Myocyte (in vitro differentiated cells): ENCODE measurements around the gene FAM168B. TPM values are rescaled to one million over a fixed set of nuclear protein-coding genes. Genes with fewer than 3 reads are reported as not detected.
"Not testable (repeated sequence)": the region's sequence is repeated elsewhere in the genome, so short reads cannot be mapped to it uniquely, and the experiment has no call there.

Source experiments
- DNase-seq: peaks from one replicate; pipeline ENCODE4 v3.0.0-alpha.2; 2012; ENCODE audit warnings: low read depth
- polyA plus RNA-seq: library from polyadenylated mRNA; unstranded; fragments of >200 nt; gene quantifications from one replicate; pipeline ENCODE4 v1.2.1, GENCODE V29; 2012; ENCODE audit warnings: missing spikeins
- total RNA-seq: library from RNA; depleted of rRNA; stranded (reverse); fragments of >200 nt; gene quantifications from 2 replicates; pipeline ENCODE4 v1.2.3, GENCODE V29; 2014

Gene FAM168B
- total RNA-seq, result 168 and 184 TPM in 2 replicates
- 77.5 TPM for polyA plus RNA-seq

- peak; percentile 91 for DNase-seq
These were observed at the start of gene FAM168B for GRCh38 chr2:131093006-131093695. TSS of gene FAM168B (minus strand) at chr2:131093460. CDS start at chr2:131082646, 10,814 bp downstream.

- no peak for DNase-seq
These were observed 49.6 kb upstream of the FAM168B start for GRCh38 chr2:131142849-131143248.

GRCh38 chr2:131140581-131140980, 47.3 kb upstream of the FAM168B start:
- no peak for DNase-seq

DNA sequence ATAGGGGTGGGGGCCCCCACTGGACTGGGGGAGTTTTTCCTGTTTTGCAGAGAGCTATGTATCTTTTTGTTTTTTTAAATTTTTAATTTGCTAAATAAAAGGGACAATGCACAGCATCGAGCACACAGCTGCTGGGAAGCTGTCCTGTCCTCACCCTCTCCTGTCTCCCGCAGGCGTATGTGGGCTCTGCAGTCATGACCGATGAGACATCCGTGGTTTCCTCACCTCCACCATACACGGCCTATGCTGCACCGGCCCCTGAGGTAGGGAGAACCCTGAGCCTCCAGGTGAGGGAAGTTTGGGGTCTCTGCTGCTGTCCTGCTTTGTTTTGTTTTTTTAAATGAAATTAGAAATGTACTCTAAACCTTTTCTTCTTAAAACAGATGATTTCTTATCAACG, 39.5 kb upstream of the FAM168B start:
- DNase-seq, result no peak

DNA sequence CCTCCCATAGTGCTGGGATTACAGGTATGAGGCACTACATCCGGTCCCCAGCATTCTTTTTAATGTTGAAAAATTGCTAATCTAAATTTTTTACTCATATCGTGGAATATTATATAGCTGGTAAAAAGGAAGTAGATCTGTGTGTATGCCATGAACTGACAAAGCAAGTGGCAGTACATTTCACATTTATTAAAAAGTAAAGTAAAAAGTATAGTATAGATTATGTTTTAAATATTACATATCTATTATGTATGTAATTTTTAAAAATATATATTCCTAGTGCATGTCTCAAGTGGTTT, 37.0 kb upstream of the FAM168B start:
- DNase-seq, result no peak

- DNase-seq, result no peak
These were observed 34.7 kb upstream of the FAM168B start for GRCh38 chr2:131127981-131128380.

DNA sequence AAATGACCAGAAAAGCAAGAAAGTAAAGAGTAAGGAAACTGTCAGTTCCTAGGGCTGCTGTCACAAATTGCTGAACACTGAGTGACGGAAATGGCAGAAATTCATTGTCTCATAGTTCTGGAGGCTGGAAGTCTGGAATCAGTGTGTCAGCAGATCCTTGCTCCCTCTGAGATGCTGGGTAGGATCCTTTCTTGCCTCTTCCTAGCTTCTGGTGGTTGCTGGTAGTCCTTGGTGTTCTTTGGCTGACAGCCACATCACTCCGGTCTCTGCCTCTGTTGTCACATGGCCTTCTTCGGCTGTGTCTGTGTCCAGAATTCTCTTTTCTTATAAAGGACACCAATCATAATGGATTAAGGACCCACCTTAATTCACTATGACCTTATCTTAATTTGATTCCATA, 33.8 kb upstream of the FAM168B start:
- DNase-seq, result peak; percentile 16

GRCh38 chr2:131126436-131126835, 33.2 kb upstream of the FAM168B start:
- peak; percentile 94 for DNase-seq

DNA sequence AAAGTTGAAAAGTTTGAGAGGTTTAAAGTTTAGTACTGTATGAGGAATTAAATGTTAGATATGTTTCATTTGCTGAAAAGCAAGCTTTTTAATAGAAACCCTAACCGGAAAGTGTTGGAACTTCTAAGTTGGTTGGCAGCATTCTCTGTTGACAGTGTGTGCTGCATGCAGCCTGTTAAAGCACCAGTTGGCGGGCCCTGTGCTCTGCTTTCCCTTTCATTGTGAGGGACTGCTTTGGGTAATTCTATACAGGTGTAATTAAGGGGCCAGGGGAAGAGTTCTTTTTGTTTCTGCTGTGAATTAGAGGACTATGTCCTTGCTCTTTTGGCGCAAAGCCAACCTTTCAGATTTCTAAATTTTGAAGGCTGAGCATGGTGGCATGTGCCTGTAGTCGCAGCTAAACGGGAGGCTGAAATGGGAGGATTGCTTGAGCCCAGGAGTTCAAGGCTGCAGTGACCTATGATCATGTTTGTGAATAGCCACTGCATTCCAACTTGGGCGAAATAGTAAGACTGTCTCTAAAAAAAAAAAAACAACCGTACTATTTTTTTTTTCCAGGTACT, 32.0 kb upstream of the FAM168B start:
- peak; percentile 18 for DNase-seq

GRCh38 chr2:131123192-131123591, 29.9 kb upstream of the FAM168B start:
- DNase-seq, result no peak

DNA sequence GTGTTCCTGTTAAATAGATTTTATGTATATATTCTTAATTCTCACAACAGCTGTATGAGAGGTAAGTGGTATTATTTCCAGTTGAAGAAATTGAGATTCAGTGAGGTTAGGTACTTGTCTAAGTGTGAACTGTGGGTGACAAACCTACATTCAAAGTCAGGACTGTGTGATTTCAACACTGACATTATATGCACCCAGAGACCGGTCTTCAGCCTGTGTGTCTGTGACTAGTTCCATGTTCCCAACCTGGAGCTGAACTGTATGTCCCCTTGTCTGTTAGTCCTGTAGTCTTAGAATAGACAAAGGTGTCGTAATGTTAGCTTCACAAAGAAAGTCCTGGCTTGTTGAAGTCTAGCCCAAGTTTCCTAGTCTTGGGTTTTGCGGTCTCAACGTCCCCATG, 29.2 kb upstream of the FAM168B start:
- no peak for DNase-seq

DNA sequence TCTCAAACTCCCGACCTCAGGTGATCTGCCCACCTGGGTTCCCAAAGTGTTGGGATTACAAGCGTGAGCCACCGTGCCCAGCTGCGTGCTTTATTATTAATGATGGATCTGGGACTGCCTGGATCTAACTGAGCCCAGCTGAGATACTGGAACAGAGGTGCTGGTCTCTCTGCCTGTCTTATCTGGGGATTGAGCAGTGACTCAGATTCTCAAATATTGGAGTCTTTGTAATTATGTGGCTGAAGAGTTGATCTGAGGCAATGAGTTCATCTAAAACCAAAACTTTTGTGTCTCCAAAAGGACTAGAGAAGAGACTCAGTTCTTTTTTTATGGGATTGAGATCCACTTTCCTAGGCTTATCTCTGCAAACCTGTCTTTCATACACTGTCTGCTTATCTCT, 28.2 kb upstream of the FAM168B start:
- DNase-seq, result no peak

DNA sequence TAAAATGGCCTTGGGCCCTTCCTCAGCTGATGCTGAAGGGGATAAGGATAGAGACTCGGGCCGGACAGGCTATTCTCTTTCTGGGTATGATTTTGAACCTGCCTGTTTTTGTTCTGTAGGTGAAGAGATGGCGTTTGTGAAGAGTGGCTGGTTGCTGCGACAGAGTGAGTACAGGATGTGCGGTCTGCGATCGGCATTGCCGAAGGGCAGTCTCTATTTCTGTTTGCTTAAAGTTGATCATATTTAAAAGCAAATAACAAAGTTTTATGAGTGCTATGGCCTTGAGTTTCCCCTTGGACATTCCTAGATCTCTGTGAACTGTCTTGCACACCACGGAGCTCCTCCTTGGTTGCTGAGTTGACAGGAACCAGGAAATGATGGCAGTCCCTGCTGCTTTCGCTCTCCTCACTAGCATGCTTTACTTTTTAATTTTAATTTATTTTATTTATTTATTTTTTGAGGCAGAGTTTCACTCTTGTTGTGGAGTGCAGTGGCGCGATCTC, 27.6 kb upstream of the FAM168B start:
- DNase-seq, result no peak

DNA sequence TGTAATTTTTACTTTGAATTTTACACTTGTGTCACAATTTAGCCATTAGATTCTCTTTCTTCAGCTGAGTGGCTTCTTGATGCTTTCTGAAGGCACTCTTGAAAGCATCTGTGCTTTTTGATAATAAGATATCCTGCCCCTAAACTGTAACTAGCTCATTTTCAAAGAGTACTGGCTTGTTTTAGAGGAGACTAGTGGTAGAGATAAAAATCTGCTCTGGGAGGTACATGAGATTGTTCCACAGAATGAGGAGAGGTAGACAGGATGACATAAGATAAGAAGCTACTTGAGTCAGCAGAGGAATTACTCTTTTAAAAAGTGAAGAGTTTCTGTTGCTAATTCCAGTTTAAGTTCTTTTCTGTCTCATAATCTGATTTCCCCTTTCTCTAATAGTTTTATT, 22.5 kb upstream of the FAM168B start:
- no peak for DNase-seq

GRCh38 chr2:131114950-131115349, 21.7 kb upstream of the FAM168B start:
- DNase-seq, result not testable (repeated sequence)

DNA sequence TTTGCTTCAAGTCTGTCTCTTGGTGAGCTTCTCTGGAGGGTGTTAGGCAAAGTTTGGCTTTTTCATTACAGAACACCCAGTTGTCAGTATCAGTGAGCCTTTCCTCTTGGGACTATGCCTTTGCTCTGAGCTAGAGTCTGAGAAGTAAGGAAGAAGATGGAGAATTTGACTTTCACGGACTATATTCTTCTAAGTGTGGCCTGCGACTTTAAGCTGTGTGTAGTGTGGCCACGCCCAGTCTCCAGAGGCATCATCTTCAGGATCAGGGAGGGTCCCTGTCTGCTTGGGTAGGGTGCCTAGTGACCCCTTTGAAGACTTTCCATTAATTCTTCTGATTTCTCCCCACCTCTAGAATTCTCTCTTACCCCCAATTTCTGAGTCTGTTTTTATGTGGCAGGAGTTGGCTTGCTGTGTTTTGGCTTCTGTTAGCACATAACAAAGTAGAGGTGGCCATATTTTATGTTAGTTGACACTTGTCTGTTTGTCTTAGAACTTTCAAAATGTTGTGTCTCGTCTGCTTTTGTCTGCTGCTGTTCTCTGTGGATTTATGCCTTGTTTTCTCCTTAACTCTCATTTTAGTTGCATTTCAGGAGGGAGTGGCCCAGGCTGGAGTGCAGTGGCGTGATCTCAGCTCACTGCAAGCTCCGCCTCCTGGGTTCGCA, 20.4 kb upstream of the FAM168B start:
- DNase-seq, result no peak

GRCh38 chr2:131112529-131112928, 19.3 kb upstream of the FAM168B start:
- no peak for DNase-seq

DNA sequence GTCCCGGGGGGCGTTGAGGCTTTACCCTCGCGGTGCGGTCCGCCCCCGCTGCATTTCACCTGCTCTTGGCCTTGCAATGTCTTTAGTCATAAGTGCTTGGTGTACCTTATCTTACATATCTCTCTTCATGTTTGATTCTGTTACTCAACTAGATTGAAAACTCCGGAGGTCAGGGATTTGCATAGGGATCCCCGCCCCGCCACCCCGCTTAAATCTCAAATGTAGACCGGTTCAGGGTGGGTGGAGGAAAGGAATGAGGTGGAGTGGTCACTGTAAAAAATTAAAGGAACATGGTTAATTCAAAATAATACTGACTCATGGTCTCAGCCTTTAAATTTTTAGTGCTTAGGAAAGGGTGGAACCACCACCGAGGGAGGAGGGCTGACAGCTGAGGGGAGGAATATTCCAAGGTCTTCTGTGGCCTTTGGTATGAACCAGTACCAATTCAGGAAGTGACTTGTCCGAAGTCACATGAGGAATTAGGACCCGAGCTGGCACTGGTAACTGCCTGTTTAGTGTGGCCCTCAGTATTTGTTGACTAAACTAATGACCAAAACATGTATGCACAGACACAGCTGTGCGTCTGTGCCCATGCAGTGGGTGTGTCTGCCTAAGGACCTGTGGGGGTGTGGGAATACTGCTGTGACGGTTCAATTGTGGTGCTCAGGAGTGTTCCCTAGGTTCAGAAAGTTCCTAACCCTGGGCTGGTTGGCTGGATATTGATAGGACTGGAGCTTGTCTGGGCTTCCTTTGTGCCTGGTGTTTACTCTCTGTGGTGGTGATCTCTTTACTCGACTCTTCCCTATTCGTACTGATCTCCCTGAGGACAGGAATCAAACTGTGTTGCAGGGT, 12.9 kb upstream of the FAM168B start:
- DNase-seq, result peak; percentile 89

GRCh38 chr2:131105156-131105949, 12.1 kb upstream of the FAM168B start, which contains the start of gene PLEKHB2:
TSS of gene PLEKHB2 (plus strand) at chr2:131105336. CDS start at chr2:131120942, 15,606 bp downstream.
- DNase-seq, result peak; percentile 91

- DNase-seq, result peak; percentile 90
These were observed 11.4 kb upstream of the FAM168B start for GRCh38 chr2:131104487-131105155.
